ENCODE measurements around the gene VPS45. TPM values are rescaled to one million over a fixed set of nuclear protein-coding genes. Genes with fewer than 3 reads are reported as not detected.

The VPS45 gene
- polyA plus RNA-seq, 3 donors: 36.0 to 41.9 (median 36.8) TPM

GRCh38 chr1:150126811-150127210 lies 59.2 kb downstream of the VPS45 start:
- Mint-ChIP-seq H3K36me3 (peaks cover 22 to 42% of the 10 kb centered on the region in 2 donors), H3K27ac (no peak overlapping the region)
- intact Hi-C loops (cut with micrococcal nuclease): no loop called here

GRCh38 chr1:150127464-150127863 lies 59.9 kb downstream of the VPS45 start:
- Histone ChIP-seq H3K79me2 (ENCODE audit: insufficient read depth, low read length) (no peaks in the 10 kb centered on the region), H2AFZ (ENCODE audit: insufficient read depth, low read depth, low read length, poor library complexity, severe bottlenecking) (no peak overlapping the region), H3K27ac (ENCODE audit: low read depth in 1 of 2, low read length in 2 of 2) (no peak overlapping the region), H3K4me3 (replicated peaks in 1 of 3; ENCODE audit: low read depth in 2 of 3, low read length in 3 of 3) (no peak overlapping the region), H4K20me1 (ENCODE audit: insufficient read depth, low read length) (no peaks in the 10 kb centered on the region), H3K4me2 (replicated peaks; ENCODE audit: extremely low read depth, low read length, poor library complexity, severe bottlenecking) (no peak overlapping the region), H3K36me3 (replicated peaks in 1 of 2; ENCODE audit: control insufficient read depth in 1 of 2, insufficient read depth in 2 of 2, low read length in 2 of 2) (peaks cover 0 to 8% of the 10 kb centered on the region in 2 donors), H3K9ac (ENCODE audit: insufficient read depth, low read length, poor library complexity, severe bottlenecking) (no peak overlapping the region), H3K9me3 (replicated peaks in 1 of 2; ENCODE audit: control insufficient read depth in 1 of 2, insufficient read depth in 1 of 2, low read length in 2 of 2) (no peaks in the 10 kb centered on the region), H3K27me3 (ENCODE audit: control insufficient read depth in 2 of 2, insufficient read depth in 2 of 2, low read length in 2 of 2) (no peaks in the 10 kb centered on the region), H3K4me1 (ENCODE audit: control insufficient read depth in 1 of 2, insufficient read depth in 2 of 2, low read length in 2 of 2) (no peaks in the 10 kb centered on the region)
- DNase-seq: no peak
- H3K36me3 Mint-ChIP-seq: peaks cover 22 to 36% of the 10 kb centered on the region in 2 donors
- TF ChIP-seq CTCF (IDR thresholded peaks at IDR 0.05): no peak
- H3K27ac Mint-ChIP-seq: peak overlapping the region in 1 of 7 donors; percentile 45
- no peak overlapping the region for H3K4me3 Mint-ChIP-seq
- intact Hi-C loops (cut with micrococcal nuclease): no loop called here
- no peaks in the 10 kb centered on the region for H3K9me3 Mint-ChIP-seq
- no peaks in the 10 kb centered on the region for H3K27me3 Mint-ChIP-seq (ENCODE audit: low read depth in 3 of 3)
- H3K4me1 Mint-ChIP-seq: peaks cover 2% of the 10 kb centered on the region

More at GRCh38 chr1:150126811-150127210, 59.2 kb downstream of the VPS45 start:
- Mint-ChIP-seq H3K9me3 (no peaks in the 10 kb centered on the region), H3K27me3 (ENCODE audit: low read depth in 3 of 3) (no peaks in the 10 kb centered on the region), H3K4me1 (peaks cover 2% of the 10 kb centered on the region), H3K4me3 (no peak overlapping the region)
- H4K20me1 ChIP-seq (ENCODE audit: insufficient read depth, low read length): no peaks in the 10 kb centered on the region
- H3K79me2 ChIP-seq (ENCODE audit: insufficient read depth, low read length): no peaks in the 10 kb centered on the region
- no peak overlapping the region for H2AFZ ChIP-seq (ENCODE audit: insufficient read depth, low read depth, low read length, poor library complexity, severe bottlenecking)
- no peak overlapping the region for H3K27ac ChIP-seq (ENCODE audit: low read depth in 1 of 2, low read length in 2 of 2)
- no peaks in the 10 kb centered on the region for H3K27me3 ChIP-seq (ENCODE audit: control insufficient read depth in 2 of 2, insufficient read depth in 2 of 2, low read length in 2 of 2)
- peaks cover 0 to 15% of the 10 kb centered on the region in 2 donors for H3K36me3 ChIP-seq (replicated peaks in 1 of 2; ENCODE audit: control insufficient read depth in 1 of 2, insufficient read depth in 2 of 2, low read length in 2 of 2)
- no peak for DNase-seq
- no peaks in the 10 kb centered on the region for H3K9me3 ChIP-seq (replicated peaks in 1 of 2; ENCODE audit: control insufficient read depth in 1 of 2, insufficient read depth in 1 of 2, low read length in 2 of 2)
- H3K4me2 ChIP-seq (replicated peaks; ENCODE audit: extremely low read depth, low read length, poor library complexity, severe bottlenecking): no peak overlapping the region
- WGBS (ENCODE audit: insufficient coverage): no CpG with 5 or more reads among the region's 2 CpGs
- TF ChIP-seq CTCF (IDR thresholded peaks at IDR 0.05): no peak
- H3K4me1 ChIP-seq (ENCODE audit: control insufficient read depth in 1 of 2, insufficient read depth in 2 of 2, low read length in 2 of 2): no peaks in the 10 kb centered on the region
- no peak overlapping the region for H3K4me3 ChIP-seq (replicated peaks in 1 of 3; ENCODE audit: low read depth in 2 of 3, low read length in 3 of 3)
- H3K9ac ChIP-seq (ENCODE audit: insufficient read depth, low read length, poor library complexity, severe bottlenecking): no peak overlapping the region

Measured in CD14-positive monocyte (primary cell).